ENCODE measurements around the gene TK1. TPM values are rescaled to one million over a fixed set of nuclear protein-coding genes. Genes with fewer than 3 reads are reported as not detected.

Gene TK1
- total and polyA plus RNA-seq, 2 donors (not counting 1 experiment from before 2014, with no cell fraction given), result 2.2 to 3.8 TPM

DNA sequence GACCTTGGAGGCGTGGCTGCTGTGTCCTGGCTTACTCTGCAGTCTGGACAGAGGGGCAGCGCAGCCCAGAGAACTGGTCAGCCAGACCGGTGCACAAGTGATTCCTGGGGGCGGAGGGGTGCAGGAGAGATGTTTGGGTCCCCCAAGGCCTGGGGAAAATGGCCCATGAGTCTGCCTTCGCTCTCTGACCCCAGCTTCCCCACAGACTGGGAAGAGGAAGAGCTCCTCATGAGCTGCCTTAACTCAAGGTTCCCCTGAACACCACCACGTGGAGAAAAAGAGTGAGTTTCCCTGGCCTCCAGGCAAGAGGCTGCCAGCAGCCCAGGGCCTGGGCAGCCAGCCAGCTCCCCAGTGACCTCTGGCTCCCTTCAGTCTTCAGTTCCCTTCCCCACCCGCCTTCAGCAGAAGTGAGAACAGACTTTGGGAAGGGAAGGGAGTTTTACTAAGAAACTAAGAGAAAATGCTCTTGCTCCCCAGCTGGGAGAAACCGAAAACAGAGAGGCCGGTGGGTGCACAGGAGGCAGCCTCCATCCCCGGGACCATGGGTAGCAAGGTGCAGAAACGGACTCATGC, 42.6 kb downstream of the TK1 start:
- H3K9ac ChIP-seq (ENCODE audit: low read length), result no peak overlapping the region
- H3K4me3 Mint-ChIP-seq, result peak overlapping the region; percentile 23

More for the DNA sequence above, 42.6 kb downstream of the TK1 start:
- Histone ChIP-seq H3K4me3 (ENCODE audit: control extremely low read depth in 1 of 5, extremely low read depth in 1 of 5, insufficient read depth in 1 of 5, low read depth in 2 of 5, low read length in 4 of 5) (no peak overlapping the region), H2AFZ (ENCODE audit: insufficient read depth, low read depth, low read length, poor library complexity, severe bottlenecking) (no peak overlapping the region), H3K79me2 (ENCODE audit: control insufficient read depth, insufficient read depth, low read length) (peaks cover 23% of the 10 kb centered on the region), H3K4me1 (ENCODE audit: control insufficient read depth in 2 of 2, insufficient read depth in 2 of 2, low read length in 2 of 2) (peaks cover 81 to 94% of the 10 kb centered on the region in 2 donors), H3K4me2 (replicated peaks; ENCODE audit: low read depth, low read length, poor library complexity, severe bottlenecking) (peak overlapping the region; percentile 67), H3K27me3 (replicated peaks in 1 of 4; ENCODE audit: control extremely low read depth in 1 of 4, control insufficient read depth in 3 of 4, insufficient read depth in 4 of 4, low read length in 3 of 4) (no peaks in the 10 kb centered on the region), H3K27ac (ENCODE audit: low read length in 2 of 2) (peak overlapping the region; percentile 38 to 57), H3K36me3 (replicated peaks in 1 of 2; ENCODE audit: control extremely low read depth in 1 of 2, control insufficient read depth in 1 of 2, extremely low read depth in 1 of 2, insufficient read depth in 2 of 2, low read length in 1 of 2) (peaks cover 0 to 18% of the 10 kb centered on the region in 2 experiments), H4K20me1 (ENCODE audit: control insufficient read depth, insufficient read depth, low read length, poor library complexity, severe bottlenecking) (peaks cover 3% of the 10 kb centered on the region), H3K9me3 (ENCODE audit: control extremely low read depth in 1 of 3, control insufficient read depth in 2 of 3, insufficient read depth in 1 of 3, low read length in 2 of 3) (peaks cover 0 to 10% (median 0%) of the 10 kb centered on the region in 3 donors)
- DNase-seq (peak; percentile 43), ATAC-seq (ENCODE audit: low read depth) (no peak)
- H3K9me3 Mint-ChIP-seq (ENCODE audit: insufficient read depth), result no peaks in the 10 kb centered on the region
- peak overlapping the region; percentile 89 for H3K27ac Mint-ChIP-seq
- WGBS (ENCODE audit: insufficient coverage), result 79% methylated on average over 10 of the region's 11 CpGs
- intact Hi-C loops (cut with micrococcal nuclease), result no loop called here
- peaks cover 80% of the 10 kb centered on the region for H3K4me1 Mint-ChIP-seq
- ChIA-PET CTCF (interaction anchor here (0.8 to 14.1 kb wide), 5 partner anchors 10 to 33 kb away, joined by 3 to 357 read pairs (median 5); partner anchors contain the start of genes SYNGR2, TK1 and TMC8), POLR2A (interaction anchor here (0.5 to 22.6 kb wide), 6 partner anchors 9 to 58 kb away, joined by 5 to 432 read pairs (median 15); partner anchors contain the start of genes SYNGR2, TMC6 and TMC8)
- no peaks in the 10 kb centered on the region for H3K27me3 Mint-ChIP-seq
- TF ChIP-seq, protein P1, sequence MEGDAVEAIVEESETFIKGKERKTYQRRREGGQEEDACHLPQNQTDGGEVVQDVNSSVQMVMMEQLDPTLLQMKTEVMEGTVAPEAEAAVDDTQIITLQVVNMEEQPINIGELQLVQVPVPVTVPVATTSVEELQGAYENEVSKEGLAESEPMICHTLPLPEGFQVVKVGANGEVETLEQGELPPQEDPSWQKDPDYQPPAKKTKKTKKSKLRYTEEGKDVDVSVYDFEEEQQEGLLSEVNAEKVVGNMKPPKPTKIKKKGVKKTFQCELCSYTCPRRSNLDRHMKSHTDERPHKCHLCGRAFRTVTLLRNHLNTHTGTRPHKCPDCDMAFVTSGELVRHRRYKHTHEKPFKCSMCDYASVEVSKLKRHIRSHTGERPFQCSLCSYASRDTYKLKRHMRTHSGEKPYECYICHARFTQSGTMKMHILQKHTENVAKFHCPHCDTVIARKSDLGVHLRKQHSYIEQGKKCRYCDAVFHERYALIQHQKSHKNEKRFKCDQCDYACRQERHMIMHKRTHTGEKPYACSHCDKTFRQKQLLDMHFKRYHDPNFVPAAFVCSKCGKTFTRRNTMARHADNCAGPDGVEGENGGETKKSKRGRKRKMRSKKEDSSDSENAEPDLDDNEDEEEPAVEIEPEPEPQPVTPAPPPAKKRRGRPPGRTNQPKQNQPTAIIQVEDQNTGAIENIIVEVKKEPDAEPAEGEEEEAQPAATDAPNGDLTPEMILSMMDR (IDR thresholded peaks at IDR 0.05), result no peak
- no peak for TF ChIP-seq EZH2 (IDR thresholded peaks at IDR 0.05; ENCODE audit: borderline replicate concordance, insufficient read depth, low read depth, low read length, poor library complexity, severe bottlenecking)
